PC-3 (cell line): Measurements from ENCODE around the gene C9orf50.

Source experiments
- CTCF ChIP-seq: fragments of 300-600 bp; sonication (generic); conservative IDR thresholded peaks from 2 replicates; pipeline ENCODE4 v1.5.1; 2017; ENCODE audit warnings: antibody characterized with exemption, low read depth, mild to moderate bottlenecking, low read length
- EZH2 ChIP-seq: fragments of 300-600 bp; sonication (generic); IDR thresholded peaks from one replicate; pipeline ENCODE4 v1.6.1; 2017; ENCODE audit warnings: antibody characterized with exemption, mild to moderate bottlenecking, low read length; ENCODE audit not compliant: unreplicated experiment
- EZH2phosphoT487 ChIP-seq: fragments of 300-600 bp; sonication (generic); IDR thresholded peaks from 2 replicates; pipeline ENCODE4 v1.6.1; 2018; ENCODE audit warnings: mild to moderate bottlenecking, antibody characterized with exemption, low read length, borderline replicate concordance

- TF ChIP-seq CTCF (no peak), EZH2 (no peak), EZH2phosphoT487 (no peak)
Measured at GRCh38 chr9:129626079-129626624, 5.3 kb upstream of the C9orf50 start, which contains the start of gene NTMT1.
